ENCODE results near the gene FAM107B. TPM values are rescaled to one million over a fixed set of nuclear protein-coding genes. Genes with fewer than 3 reads are reported as not detected.

FAM107B gene
- total RNA-seq, 2 donors from 2014 or later, result 258 to 399 TPM

- H3K9me3 ChIP-seq (ENCODE audit: control insufficient read depth, low read length, poor library complexity, severe bottlenecking), result no peaks in the 10 kb centered on the region
- Mint-ChIP-seq H3K4me1 (peaks cover 75% of the 10 kb centered on the region), H3K27ac (peak overlapping the region; percentile 97), H3K4me3 (peak overlapping the region; percentile 85), H3K36me3 (ENCODE audit: low read depth) (no peaks in the 10 kb centered on the region), H3K27me3 (no peaks in the 10 kb centered on the region)
- ATAC-seq (peak; percentile 72), DNase-seq (peak; percentile 51 to 72 (median 68))
These were observed 191.4 kb downstream of the FAM107B start for GRCh38 chr10:14583252-14583651.

GRCh38 chr10:14581553-14582321 lies 193.0 kb downstream of the FAM107B start:
- ATAC-seq, result no peak
- H3K36me3 Mint-ChIP-seq (ENCODE audit: low read depth), result no peaks in the 10 kb centered on the region
- H3K27ac Mint-ChIP-seq, result peak overlapping the region; percentile 97
- H3K9me3 ChIP-seq (ENCODE audit: control insufficient read depth, low read length, poor library complexity, severe bottlenecking), result no peaks in the 10 kb centered on the region
- H3K27me3 Mint-ChIP-seq, result no peaks in the 10 kb centered on the region
- H3K4me1 Mint-ChIP-seq, result peaks cover 67% of the 10 kb centered on the region
- peak overlapping the region; percentile 63 for H3K4me3 Mint-ChIP-seq
- DNase-seq, result no peak

GRCh38 chr10:14580671-14581332 lies 193.9 kb downstream of the FAM107B start:
- peak overlapping the region; percentile 97 for H3K27ac Mint-ChIP-seq
- H3K4me1 Mint-ChIP-seq, result peaks cover 64% of the 10 kb centered on the region
- H3K9me3 ChIP-seq (ENCODE audit: control insufficient read depth, low read length, poor library complexity, severe bottlenecking), result no peaks in the 10 kb centered on the region
- no peak for ATAC-seq
- peaks cover 2% of the 10 kb centered on the region for H3K36me3 Mint-ChIP-seq (ENCODE audit: low read depth)
- DNase-seq, result no peak
- no peaks in the 10 kb centered on the region for H3K27me3 Mint-ChIP-seq
- peak overlapping the region; percentile 77 for H3K4me3 Mint-ChIP-seq

- no peaks in the 10 kb centered on the region for H3K27me3 Mint-ChIP-seq
- no peaks in the 10 kb centered on the region for H3K9me3 ChIP-seq (ENCODE audit: control insufficient read depth, low read length, poor library complexity, severe bottlenecking)
- ATAC-seq, result no peak
- peak overlapping the region; percentile 97 for H3K27ac Mint-ChIP-seq
- H3K4me3 Mint-ChIP-seq, result peak overlapping the region; percentile 15
- no peak for DNase-seq
- H3K4me1 Mint-ChIP-seq, result peaks cover 61% of the 10 kb centered on the region
- peaks cover 2% of the 10 kb centered on the region for H3K36me3 Mint-ChIP-seq (ENCODE audit: low read depth)
These were observed 195.3 kb downstream of the FAM107B start for GRCh38 chr10:14579405-14579804.

- DNase-seq (no peak), ATAC-seq (no peak)
- Mint-ChIP-seq H3K27ac (peak overlapping the region; percentile 97), H3K36me3 (ENCODE audit: low read depth) (peaks cover 2% of the 10 kb centered on the region), H3K4me3 (peak overlapping the region; percentile 39), H3K27me3 (no peaks in the 10 kb centered on the region), H3K4me1 (peaks cover 57% of the 10 kb centered on the region)
- no peaks in the 10 kb centered on the region for H3K9me3 ChIP-seq (ENCODE audit: control insufficient read depth, low read length, poor library complexity, severe bottlenecking)
These were observed 196.4 kb downstream of the FAM107B start for GRCh38 chr10:14578060-14578952.

GRCh38 chr10:14574885-14575284 lies 199.8 kb downstream of the FAM107B start:
- Mint-ChIP-seq H3K27ac (peak overlapping the region; percentile 99), H3K36me3 (ENCODE audit: low read depth) (peaks cover 2% of the 10 kb centered on the region), H3K27me3 (no peaks in the 10 kb centered on the region), H3K4me3 (no peak overlapping the region), H3K4me1 (peaks cover 56% of the 10 kb centered on the region)
- no peak for ATAC-seq
- DNase-seq, result no peak
- H3K9me3 ChIP-seq (ENCODE audit: control insufficient read depth, low read length, poor library complexity, severe bottlenecking), result no peaks in the 10 kb centered on the region

- DNase-seq, result no peak
- H3K27ac Mint-ChIP-seq, result peak overlapping the region; percentile 99
These were observed 200.4 kb downstream of the FAM107B start for GRCh38 chr10:14574291-14574690.

GRCh38 chr10:14573666-14574261 lies 200.9 kb downstream of the FAM107B start:
- no peaks in the 10 kb centered on the region for H3K9me3 ChIP-seq (ENCODE audit: control insufficient read depth, low read length, poor library complexity, severe bottlenecking)
- Mint-ChIP-seq H3K36me3 (ENCODE audit: low read depth) (peaks cover 2% of the 10 kb centered on the region), H3K4me1 (peaks cover 61% of the 10 kb centered on the region), H3K27ac (peak overlapping the region; percentile 99), H3K27me3 (no peaks in the 10 kb centered on the region), H3K4me3 (peak overlapping the region; percentile 57)
- no peak for DNase-seq
- ATAC-seq, result no peak

More at GRCh38 chr10:14574291-14574690, 200.4 kb downstream of the FAM107B start:
- H3K9me3 ChIP-seq (ENCODE audit: control insufficient read depth, low read length, poor library complexity, severe bottlenecking), result no peaks in the 10 kb centered on the region
- Mint-ChIP-seq H3K36me3 (ENCODE audit: low read depth) (peaks cover 2% of the 10 kb centered on the region), H3K4me3 (peak overlapping the region; percentile 45), H3K27me3 (no peaks in the 10 kb centered on the region), H3K4me1 (peaks cover 58% of the 10 kb centered on the region)
- ATAC-seq, result no peak

GRCh38 chr10:14572811-14573210 lies 201.9 kb downstream of the FAM107B start:
- Mint-ChIP-seq H3K27me3 (no peaks in the 10 kb centered on the region), H3K27ac (peak overlapping the region; percentile 99), H3K4me1 (peaks cover 64% of the 10 kb centered on the region), H3K4me3 (no peak overlapping the region), H3K36me3 (ENCODE audit: low read depth) (peaks cover 6% of the 10 kb centered on the region)
- no peaks in the 10 kb centered on the region for H3K9me3 ChIP-seq (ENCODE audit: control insufficient read depth, low read length, poor library complexity, severe bottlenecking)
- ATAC-seq (no peak), DNase-seq (no peak)

- ATAC-seq (peak; percentile 71), DNase-seq (peak in 2 of 3 donors; percentile 45 to 49)
- Mint-ChIP-seq H3K4me1 (peaks cover 70% of the 10 kb centered on the region), H3K4me3 (peak overlapping the region; percentile 94), H3K27me3 (no peaks in the 10 kb centered on the region), H3K36me3 (ENCODE audit: low read depth) (peaks cover 11% of the 10 kb centered on the region), H3K27ac (peak overlapping the region; percentile 99)
- H3K9me3 ChIP-seq (ENCODE audit: control insufficient read depth, low read length, poor library complexity, severe bottlenecking), result no peaks in the 10 kb centered on the region
These were observed 202.7 kb downstream of the FAM107B start for GRCh38 chr10:14571866-14572507.

- peaks cover 12% of the 10 kb centered on the region for H3K36me3 Mint-ChIP-seq (ENCODE audit: low read depth)
- H3K9me3 ChIP-seq (ENCODE audit: control insufficient read depth, low read length, poor library complexity, severe bottlenecking), result no peaks in the 10 kb centered on the region
- ATAC-seq (peak; percentile 3), DNase-seq (no peak)
- H3K4me3 Mint-ChIP-seq, result peak overlapping the region; percentile 94
- peaks cover 73% of the 10 kb centered on the region for H3K4me1 Mint-ChIP-seq
- no peaks in the 10 kb centered on the region for H3K27me3 Mint-ChIP-seq
- peak overlapping the region; percentile 99 for H3K27ac Mint-ChIP-seq
These were observed 203.9 kb downstream of the FAM107B start for GRCh38 chr10:14570800-14571199.

All from T-helper 17 cell (primary cell).